DMS 273 (cell line): ENCODE data around the gene ENDOU.

Source experiments
- DNase-seq: peaks from one replicate; lab custom pipeline; 2025; ENCODE audit not compliant: unreplicated experiment; lab: John Stamatoyannopoulos, UW

Gene ENDOU, protein sequence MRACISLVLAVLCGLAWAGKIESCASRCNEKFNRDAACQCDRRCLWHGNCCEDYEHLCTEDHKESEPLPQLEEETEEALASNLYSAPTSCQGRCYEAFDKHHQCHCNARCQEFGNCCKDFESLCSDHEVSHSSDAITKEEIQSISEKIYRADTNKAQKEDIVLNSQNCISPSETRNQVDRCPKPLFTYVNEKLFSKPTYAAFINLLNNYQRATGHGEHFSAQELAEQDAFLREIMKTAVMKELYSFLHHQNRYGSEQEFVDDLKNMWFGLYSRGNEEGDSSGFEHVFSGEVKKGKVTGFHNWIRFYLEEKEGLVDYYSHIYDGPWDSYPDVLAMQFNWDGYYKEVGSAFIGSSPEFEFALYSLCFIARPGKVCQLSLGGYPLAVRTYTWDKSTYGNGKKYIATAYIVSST

DNA sequence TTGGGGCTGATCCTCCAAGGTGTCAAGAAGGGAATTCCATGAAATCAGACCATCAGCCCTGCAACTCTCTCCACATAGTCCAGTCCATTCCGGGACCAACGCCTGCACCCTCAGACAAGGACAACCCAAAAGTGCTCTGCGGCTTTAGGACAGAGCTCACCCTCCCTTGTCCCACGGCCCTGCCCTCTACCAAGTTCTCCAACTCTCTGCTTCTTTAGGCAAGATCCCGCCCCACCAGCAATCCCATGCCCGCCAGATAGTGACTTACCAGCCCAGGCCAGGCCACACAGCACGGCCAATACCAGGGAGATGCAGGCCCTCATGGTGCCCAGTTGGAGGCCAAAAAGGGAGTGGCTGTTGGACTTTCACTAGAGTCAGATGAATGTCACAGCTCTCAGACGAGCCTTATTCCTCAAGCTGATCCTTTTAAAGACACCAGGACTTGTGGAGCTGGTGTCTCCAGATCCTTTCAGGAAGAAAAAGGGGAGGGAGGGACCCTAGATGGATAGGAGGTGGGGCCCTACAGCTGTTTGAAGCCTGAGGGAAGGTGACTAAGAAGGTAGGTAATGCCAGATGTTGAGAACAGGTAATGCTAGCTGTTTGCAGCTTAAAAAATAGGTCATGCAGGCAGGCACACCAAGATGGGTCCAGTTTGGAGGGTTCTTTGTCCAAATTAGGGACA lies at the start of gene ENDOU:
TSS of gene ENDOU (minus strand) at position 400 of the 682 bp plus-strand sequence. CDS start at position 323, 77 bp downstream.
- DNase-seq, result no peak

- DNase-seq, result no peak
Observed at GRCh38 chr12:47774663-47775062, 49.4 kb upstream of the ENDOU start.

DNA sequence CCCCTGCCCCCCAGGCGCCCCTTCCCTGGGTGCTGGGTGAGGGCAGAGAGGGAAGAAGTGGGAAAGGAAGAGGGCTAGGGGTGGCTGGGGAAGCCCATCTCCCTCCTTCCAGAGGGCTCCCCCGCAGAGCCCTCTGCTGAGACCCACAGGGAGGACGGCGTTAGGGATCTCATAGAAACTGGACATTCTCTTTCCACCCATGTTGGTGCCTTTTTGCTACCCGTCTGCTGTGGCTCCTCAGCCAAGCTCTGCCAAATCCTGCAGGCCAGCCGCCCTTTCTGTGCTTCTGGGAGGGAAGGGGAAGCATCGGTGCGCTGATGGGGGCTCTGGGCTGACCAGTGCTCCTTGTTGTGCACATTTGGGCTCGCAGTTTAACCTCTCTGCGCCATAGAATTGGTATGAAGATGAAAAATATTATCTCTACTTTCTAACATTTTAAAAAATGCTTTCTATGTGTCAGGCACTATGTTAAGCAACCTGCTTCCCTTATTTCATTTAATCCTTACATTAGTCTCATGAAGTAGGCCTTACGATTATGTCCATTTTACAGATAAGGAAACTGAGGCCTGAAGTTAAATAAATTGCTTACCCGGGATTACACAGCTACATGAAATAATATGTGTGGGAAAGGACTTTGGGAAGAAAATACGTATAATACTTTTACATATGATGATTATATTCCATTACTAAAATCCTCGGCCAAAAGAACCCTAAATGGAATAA lies 48.7 kb upstream of the ENDOU start:
- DNase-seq, result no peak

- peak; percentile 81 for DNase-seq
Observed at GRCh38 chr12:47773062-47773857, 48.0 kb upstream of the ENDOU start, which contains the start of gene SLC48A1. SLC48A1 (plus strand) TSS chr12:47773238; CDS start chr12:47773305, 67 bp downstream.

GRCh38 chr12:47772738-47773061 lies 47.4 kb upstream of the ENDOU start:
- DNase-seq, result no peak

GRCh38 chr12:47772094-47772660 lies 46.9 kb upstream of the ENDOU start:
- DNase-seq, result no peak

- no peak for DNase-seq
Observed at GRCh38 chr12:47771304-47771703, 46.0 kb upstream of the ENDOU start.

DNA sequence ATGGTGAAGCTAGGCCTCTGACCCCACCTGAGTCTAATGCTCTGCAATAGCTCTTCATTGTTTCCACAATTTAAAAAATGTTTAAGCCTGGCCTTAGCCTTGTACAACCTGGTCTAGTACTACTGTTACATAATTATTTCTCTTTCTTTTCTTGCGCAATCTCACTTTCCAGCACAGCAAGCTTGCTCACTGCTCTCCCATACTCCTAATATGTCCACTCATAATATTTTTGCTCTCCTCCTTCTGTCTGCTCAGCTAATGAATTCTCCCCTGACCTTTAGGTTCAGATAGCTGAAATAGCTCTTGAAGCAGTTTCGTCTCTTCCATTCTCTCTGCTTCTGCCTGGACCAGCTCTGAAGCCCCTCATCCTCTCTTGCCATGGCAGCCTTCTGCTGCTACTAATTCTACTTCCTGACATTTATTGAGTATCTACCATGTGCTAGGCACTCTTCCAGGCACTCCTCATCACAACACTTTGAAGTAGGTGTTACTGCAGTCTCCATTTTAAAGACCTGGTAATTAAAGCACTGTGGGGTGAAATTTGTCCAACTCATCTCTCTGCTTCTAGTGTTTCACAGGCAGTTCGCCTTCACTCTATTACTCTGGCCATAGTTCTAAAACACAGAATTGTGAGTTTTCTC lies 44.9 kb upstream of the ENDOU start:
- no peak for DNase-seq

DNA sequence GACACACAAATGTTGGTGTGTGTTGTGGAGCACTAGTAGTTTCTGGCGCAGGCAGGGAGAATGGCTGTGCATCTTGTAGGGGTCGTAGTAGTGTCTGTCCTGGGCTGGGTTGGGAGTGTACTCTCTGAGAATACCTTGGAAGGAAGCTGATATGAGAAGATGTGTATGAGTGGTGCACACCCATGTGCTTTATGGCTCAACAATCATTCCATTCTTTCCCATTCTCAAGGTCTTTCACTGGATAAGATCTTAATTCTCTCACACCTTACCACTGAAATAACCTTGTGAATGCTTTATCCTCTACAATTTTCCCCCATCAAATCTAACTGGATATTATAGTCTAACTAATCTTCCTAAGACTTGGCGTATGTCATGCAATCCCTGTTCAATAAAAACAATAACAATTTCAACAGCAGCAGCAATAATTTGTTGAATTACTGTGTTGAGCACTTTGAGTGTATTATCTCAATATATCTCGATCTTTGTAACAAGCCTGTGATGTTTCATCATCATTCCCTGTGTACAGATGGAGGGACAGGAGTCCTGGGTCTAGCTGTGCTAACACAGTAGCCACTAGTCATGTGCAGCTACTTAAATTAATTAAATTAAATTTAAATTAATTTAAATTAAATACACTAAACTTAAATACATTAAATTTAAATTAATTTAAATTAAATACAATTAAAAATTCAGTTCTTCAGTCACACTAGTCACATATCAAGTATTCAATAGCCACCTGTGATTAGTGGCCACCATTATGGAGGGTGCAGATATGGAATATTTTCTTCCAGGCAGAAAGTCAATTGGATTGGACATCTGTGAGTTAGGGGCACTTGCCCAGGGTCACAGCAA lies 44.2 kb upstream of the ENDOU start:
- DNase-seq, result no peak

- no peak for DNase-seq
Observed at GRCh38 chr12:47768323-47768811, 43.1 kb upstream of the ENDOU start.

DNA sequence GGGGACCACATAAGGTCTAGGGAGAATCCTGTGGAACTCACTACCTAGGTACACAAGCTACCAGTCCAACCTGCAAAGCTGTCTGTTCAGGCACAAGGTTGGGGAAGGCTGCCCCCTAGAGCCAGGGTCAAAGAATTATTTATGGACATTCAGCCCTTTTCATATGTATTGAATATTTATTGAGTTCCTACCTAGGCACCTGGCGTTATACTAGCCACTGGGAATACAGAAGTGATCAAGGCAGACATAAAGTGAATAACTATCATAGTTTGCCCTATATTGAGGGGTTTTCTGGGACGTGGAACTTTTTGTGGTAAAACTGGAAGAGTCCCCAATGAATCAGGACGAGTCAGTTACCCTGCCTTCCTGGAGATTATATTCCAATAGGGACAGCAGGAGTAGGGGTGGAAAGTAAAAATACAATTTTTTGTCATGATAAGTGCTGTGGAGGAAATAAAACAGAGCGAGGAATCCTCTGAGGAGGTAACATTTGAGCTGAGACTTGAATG lies 42.0 kb upstream of the ENDOU start:
- DNase-seq, result peak; percentile 46

DNA sequence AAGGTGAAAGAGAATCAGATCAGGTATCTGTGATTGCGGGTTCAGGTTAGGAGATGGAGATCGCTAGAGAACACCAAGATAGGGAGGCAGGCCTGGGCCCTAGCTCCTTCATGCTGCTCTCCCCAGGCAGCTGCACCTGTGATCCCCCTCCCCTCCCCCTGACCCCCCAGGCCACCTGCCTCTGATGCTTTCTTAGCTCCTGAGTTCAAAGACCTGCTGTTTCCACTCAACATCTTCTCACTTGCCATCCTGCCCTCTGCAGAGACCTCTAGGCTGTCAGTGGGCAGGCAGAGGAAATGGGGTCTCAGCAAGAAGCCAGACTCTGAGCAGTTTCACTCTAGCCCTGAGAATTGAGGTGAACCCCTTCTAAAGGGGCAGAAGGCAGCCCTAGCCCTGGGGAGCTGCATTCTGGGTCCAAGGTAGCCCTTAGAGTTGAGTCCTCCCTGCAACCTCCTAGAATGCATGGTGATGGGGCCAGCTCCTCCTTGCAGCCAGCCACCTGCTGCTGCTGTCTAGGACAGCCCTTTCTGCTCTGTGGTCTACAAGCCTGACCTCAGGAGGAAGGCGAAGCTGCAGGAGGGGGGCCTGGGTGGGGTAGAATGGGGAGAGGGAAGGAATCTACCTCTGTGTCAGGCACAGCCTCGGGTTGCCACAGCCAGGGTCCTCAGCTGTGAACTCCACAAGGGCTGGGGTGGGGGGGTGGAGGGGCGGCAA lies 41.4 kb upstream of the ENDOU start:
- DNase-seq, result no peak

GRCh38 chr12:47763481-47764346 lies 38.4 kb upstream of the ENDOU start:
- no peak for DNase-seq

DNA sequence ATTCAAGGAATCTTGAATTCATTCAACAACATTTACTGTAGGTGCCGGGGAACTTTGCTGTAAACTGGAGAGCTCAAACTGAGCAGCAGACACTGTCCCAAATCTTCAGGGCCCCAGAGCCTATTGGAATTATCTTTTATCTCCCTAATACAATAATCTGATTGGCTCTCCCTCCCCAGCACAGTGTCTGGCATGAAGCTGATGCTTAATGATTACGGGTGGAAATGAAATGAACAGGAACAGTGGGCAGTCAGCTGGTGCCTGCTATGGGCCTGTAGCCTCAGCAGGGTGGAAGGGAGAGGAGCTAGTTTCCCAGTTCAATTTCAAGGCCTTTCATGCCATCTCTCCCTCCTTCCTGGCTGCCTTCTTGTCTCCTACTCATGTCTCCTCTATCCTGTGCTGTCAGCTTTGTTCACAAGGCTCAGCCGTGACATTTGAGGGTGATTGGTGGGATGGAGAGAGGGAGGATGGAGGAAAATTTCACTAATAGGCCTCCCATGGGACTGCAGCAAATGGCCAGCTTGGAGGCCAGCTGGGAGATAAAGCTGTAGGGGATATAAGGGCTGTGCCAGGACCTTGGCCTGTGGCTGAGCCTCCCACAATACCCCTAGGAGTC lies 37.7 kb upstream of the ENDOU start:
- peak; percentile 6 for DNase-seq

GRCh38 chr12:47758834-47759690 lies 33.8 kb upstream of the ENDOU start, which contains the start of gene RAPGEF3:
RAPGEF3 (minus strand) TSS chr12:47758880; CDS start chr12:47758556, 324 bp downstream.
- DNase-seq, result peak; percentile 82

DNA sequence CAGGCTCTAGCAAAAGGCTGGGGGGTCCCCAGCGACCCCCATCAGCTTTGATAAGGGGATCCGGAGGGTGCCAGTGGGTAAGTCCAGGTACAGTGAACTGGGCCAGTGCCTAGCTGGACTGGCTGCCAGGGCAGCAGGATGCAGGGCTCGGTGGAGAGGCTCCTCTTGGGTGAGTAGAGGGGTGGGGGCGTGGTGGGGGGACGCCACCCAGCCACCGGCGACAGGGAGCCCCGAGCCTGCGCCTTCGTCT lies 33.2 kb upstream of the ENDOU start:
- DNase-seq, result no peak
